HepG2 (cell line): ENCODE measurements around the gene PDPR. TPM values are rescaled to one million over a fixed set of nuclear protein-coding genes. Genes with fewer than 3 reads are reported as not detected.
"Not testable (repeated sequence)": the region's sequence is repeated elsewhere in the genome, so short reads cannot be mapped to it uniquely, and the experiment has no call there.

Source experiments
- ATAC-seq: fragments of 200-7000 bp; cut with Tn5 transposase; 3 replicates; pipeline ENCODE4 v1.9.1; 2020; ENCODE audit warnings: mild to moderate bottlenecking, moderate library complexity
- BruUV-seq: library from RNA; stranded (reverse); fragments of 400-500 nt; replicated peaks from 2 replicates; lab custom pipeline; 2021; lab: Mats Ljungman, UMichigan
- CTCF ChIA-PET: fragments of 300-600 bp; formaldehyde crosslinking; extraction: SDS; loops from one replicate; lab custom pipeline; 2021; ENCODE audit warnings: low total read pairs, inconsistent platforms, low intra/inter-chr PET ratio; lab: Yijun Ruan, JAX
- POLR2A ChIA-PET: fragments of 350-600 bp; sonication (Branson Sonifier 250); formaldehyde crosslinking; loops from one replicate; lab custom pipeline; 2020; ENCODE audit warnings: antibody characterized with exemption, inconsistent platforms; lab: Yijun Ruan, JAX
- DNase-seq: peaks from one replicate; pipeline ENCODE4 v3.0.0-alpha.2; 2015; ENCODE audit warnings: low spot score
- FAIRE-seq: peaks from 3 replicates; lab custom pipeline; 2011; peaks lifted over from hg19 to GRCh38; lab: Jason Lieb, UNC
- H2AFZ ChIP-seq: one replicate; pipeline ENCODE4 v1.6.1; 2011; ENCODE audit warnings: low read length, inconsistent platforms
- H3K27ac ChIP-seq: fragments of 300-600 bp; 3 replicates; pipeline ENCODE4 v1.8.0; 2011; ENCODE audit warnings: mixed run types, mild to moderate bottlenecking, mixed read lengths, low read length, inconsistent platforms; ENCODE audit not compliant: insufficient read depth; ENCODE audit errors: extremely low read length
- H3K27me3 ChIP-seq, 2 experiments: fragments of 200-600 bp in 1 of 2; 2 replicates in 1 of 2; 3 replicates in 1 of 2; pipeline versions ENCODE4 v1.6.0 to v1.8.0; 2011; ENCODE audit warnings: low read length in 2 of 2, mild to moderate bottlenecking in 2 of 2, moderate library complexity in 2 of 2, inconsistent platforms in 1 of 2; ENCODE audit not compliant: insufficient read depth in 2 of 2, control insufficient read depth in 1 of 2
- H3K36me3 ChIP-seq, 2 experiments: fragments of 200-600 bp in 1 of 2; replicated peaks in 1 of 2; 2 replicates in 1 of 2; 3 replicates in 1 of 2; pipeline versions ENCODE4 v1.5.1 to v1.8.0; 2011; ENCODE audit warnings: low read length in 2 of 2, inconsistent platforms in 1 of 2; ENCODE audit not compliant: insufficient read depth in 2 of 2, control insufficient read depth in 1 of 2
- H3K4me1 ChIP-seq: 2 replicates; pipeline ENCODE4 v1.5.1; 2012; ENCODE audit warnings: low read length, inconsistent platforms; ENCODE audit not compliant: insufficient read depth
- H3K4me2 ChIP-seq: 2 replicates; pipeline ENCODE4 v1.6.0; 2011; ENCODE audit warnings: low read depth, low read length, inconsistent platforms
- H3K4me3 ChIP-seq, 3 experiments: fragments of 200-600 bp in 1 of 3; sonication (generic), shearing (Covaris generic) in 1 of 3; replicated peaks in 1 of 3; 2 replicates each; pipeline ENCODE4 v1.5.1; 2011 to 2016; ENCODE audit warnings: low read length in 3 of 3, inconsistent platforms in 2 of 3, low read depth in 2 of 3, mild to moderate bottlenecking in 2 of 3, control low read depth in 1 of 3, mixed read lengths in 1 of 3; ENCODE audit not compliant: insufficient read depth in 1 of 3
- H3K79me2 ChIP-seq: one replicate; pipeline ENCODE4 v1.6.1; 2011; ENCODE audit warnings: low read length, inconsistent platforms; ENCODE audit not compliant: insufficient read depth
- H3K9ac ChIP-seq: 2 replicates; pipeline ENCODE4 v1.6.0; 2011; ENCODE audit warnings: mild to moderate bottlenecking, low read depth, low read length, inconsistent platforms; ENCODE audit not compliant: insufficient read depth
- H3K9me3 ChIP-seq: 2 replicates; pipeline ENCODE4 v1.5.1; 2012; ENCODE audit warnings: mild to moderate bottlenecking, low read length
- H4K20me1 ChIP-seq: 2 replicates; pipeline ENCODE4 v1.6.0; 2011; ENCODE audit warnings: inconsistent platforms, mild to moderate bottlenecking, low read length, moderate library complexity; ENCODE audit not compliant: insufficient read depth
- WGBS: methylation state at CpG from one replicate; pipeline ENCODE4 v1.1.6; 2017; ENCODE audit warnings: low lambda C conversion rate; 5-methylcytosine and 5-hydroxymethylcytosine counted together
- in situ Hi-C: cut with HindIII; loops from 2 replicates; pipeline ENCODE4 v1.10.0; 2017; ENCODE audit warnings: low pct_unique_long_range_greater_than_20kb; ENCODE audit not compliant: extremely low pct_ligation_motif_present
- intact Hi-C: fragments of 100-400 bp; cut with micrococcal nuclease; formaldehyde crosslinking; loops from one replicate; pipeline ENCODE4 v1.10.0; 2022; ENCODE audit not compliant: unreplicated experiment
- polyA plus RNA-seq, 8 experiments: library from polyadenylated mRNA; depleted of rRNA in 3 of 8; stranded (reverse) in 7 of 8; unstranded in 1 of 8; fragments of >200 nt; fragmentation: Illumina TruSeq in 4 of 8; extraction: Trizol in 4 of 8; gene quantifications; 2 replicates each; pipeline versions ENCODE4 v1.2.1 to v1.2.3, GENCODE V29; 2011 to 2016; ENCODE audit warnings: low read depth in 4 of 8, missing spikeins in 1 of 8, mixed read lengths in 1 of 8; ENCODE audit not compliant: insufficient read depth in 1 of 8
- total RNA-seq, 5 experiments: library from RNA; depleted of rRNA; stranded (reverse); fragments of >200 nt; fragmentation: Illumina TruSeq; extraction: Trizol; gene quantifications; 2 replicates each; pipeline ENCODE4 v1.2.3, GENCODE V29; 2016; ENCODE audit warnings: low read depth in 1 of 5

Gene PDPR
- total and polyA plus RNA-seq, 2 of the 13 experiments (the other 11 are each of a cell fraction or from before 2014, with no cell fraction given): 19.5 to 29.9 TPM

DNA sequence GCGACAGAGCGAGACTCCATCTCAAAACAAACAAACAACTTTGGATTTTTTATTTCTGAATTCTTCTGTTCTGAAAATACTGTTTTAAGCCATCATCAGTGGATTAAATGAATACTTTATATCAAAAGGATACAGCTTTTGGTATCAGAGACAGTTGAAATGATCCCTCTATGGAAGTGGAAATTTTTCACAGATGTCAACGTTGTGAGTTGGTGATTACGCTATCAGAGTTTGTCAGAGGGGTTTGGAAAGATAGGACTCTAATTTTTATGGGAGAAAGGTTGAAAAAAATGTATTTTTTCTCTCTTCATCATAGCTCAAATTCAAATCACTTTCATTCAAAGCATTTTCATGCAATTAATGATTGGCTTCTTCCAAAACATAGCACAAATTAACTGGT lies 30.2 kb upstream of the PDPR start:
- H3K27me3 ChIP-seq, H3K9me3 ChIP-seq, CTCF ChIA-PET, H2AFZ ChIP-seq, BruUV-seq, ATAC-seq, H3K79me2 ChIP-seq, H3K4me2 ChIP-seq, H3K36me3 ChIP-seq, H3K27ac ChIP-seq, in situ Hi-C loops, H4K20me1 ChIP-seq, H3K9ac ChIP-seq, FAIRE-seq, H3K4me3 ChIP-seq, intact Hi-C loops, POLR2A ChIA-PET, DNase-seq: not testable (repeated sequence)
- 34% methylated on average over 4 of the region's 4 CpGs for WGBS
- H3K4me1 ChIP-seq: peaks cover 22% of the 10 kb centered on the region

DNA sequence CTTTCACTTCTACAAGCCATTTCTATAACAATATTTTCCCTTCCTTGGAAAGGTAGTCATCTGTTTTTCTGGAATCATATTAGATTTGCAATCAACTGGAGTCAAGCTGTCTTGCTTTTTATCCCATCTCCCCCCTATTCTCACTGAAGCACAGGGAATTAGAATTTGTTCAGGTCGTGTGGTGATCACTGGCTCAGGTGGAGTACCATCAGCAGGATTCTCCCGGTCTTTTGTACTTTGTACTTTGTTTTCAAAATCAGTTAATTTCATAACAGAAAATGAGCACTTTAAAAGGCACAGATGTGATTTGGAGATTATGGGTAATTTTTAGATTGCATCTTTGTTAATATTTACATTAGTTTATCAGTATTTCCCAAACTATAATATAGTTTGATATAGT lies 26.0 kb upstream of the PDPR start:
- 2% methylated on average over 2 of the region's 2 CpGs for WGBS
- H3K9ac ChIP-seq, H3K36me3 ChIP-seq, H3K4me2 ChIP-seq, intact Hi-C loops, H3K27ac ChIP-seq, CTCF ChIA-PET, H3K79me2 ChIP-seq, H3K27me3 ChIP-seq, H4K20me1 ChIP-seq, FAIRE-seq, BruUV-seq, in situ Hi-C loops, H3K9me3 ChIP-seq, H2AFZ ChIP-seq, DNase-seq, POLR2A ChIA-PET, H3K4me3 ChIP-seq: not testable (repeated sequence)
- peaks cover 29% of the 10 kb centered on the region for H3K4me1 ChIP-seq
- ATAC-seq: peak; percentile 26; the same call in 1 of the 3 replicates

DNA sequence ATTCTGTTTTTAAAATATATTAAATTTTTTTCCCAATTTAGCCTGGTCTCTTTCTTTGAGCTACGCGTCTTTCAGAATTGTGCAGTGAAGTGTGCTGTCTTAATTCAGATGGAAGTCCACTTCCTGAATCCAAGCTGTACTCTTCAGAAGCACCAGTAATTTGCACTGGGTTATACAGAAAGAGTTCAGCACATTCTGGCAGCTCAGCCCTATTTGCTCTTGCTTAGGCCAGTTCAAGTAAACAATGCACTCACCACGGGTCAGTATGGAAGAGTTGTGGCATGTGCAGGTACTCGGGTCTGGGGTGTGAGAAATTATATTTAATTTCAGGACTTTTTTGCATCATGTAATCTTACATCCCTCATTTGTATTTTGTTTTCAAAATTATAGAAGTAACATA lies 25.3 kb upstream of the PDPR start:
- POLR2A ChIA-PET: not testable (repeated sequence)

More for the DNA sequence above, 25.3 kb upstream of the PDPR start:
- H3K9ac ChIP-seq, H2AFZ ChIP-seq, H4K20me1 ChIP-seq, H3K79me2 ChIP-seq, H3K27ac ChIP-seq, BruUV-seq, intact Hi-C loops, H3K36me3 ChIP-seq, CTCF ChIA-PET, in situ Hi-C loops, DNase-seq, H3K27me3 ChIP-seq, H3K9me3 ChIP-seq: not testable (repeated sequence)
- peaks cover 29% of the 10 kb centered on the region for H3K4me1 ChIP-seq
- ATAC-seq (peak; percentile 96), FAIRE-seq (peak; percentile 67)
- H3K4me3 ChIP-seq: peak overlapping the region in 1 of 3 experiments; percentile 16; a peak in 1 of 6 replicates
- 0% methylated on average over 1 of the region's 4 CpGs for WGBS
- peak overlapping the region; percentile 57 for H3K4me2 ChIP-seq
